MM.1S (cell line): ENCODE data around the gene DOCK4.

Experiments
- CTCF ChIP-seq: fragments of 300-600 bp; sonication (generic); IDR thresholded peaks from 2 replicates; pipeline ENCODE4 v1.5.1; 2016; ENCODE audit warnings: antibody characterized with exemption, low read length, mixed read lengths
- EZH2 ChIP-seq: fragments of 300-600 bp; sonication (generic); optimal IDR thresholded peaks from 2 replicates; pipeline ENCODE3; 2017; ENCODE audit warnings: low read depth, mild to moderate bottlenecking, antibody characterized with exemption, low read length, mixed read lengths
- EZH2phosphoT487 ChIP-seq: fragments of 300-600 bp; sonication (generic); IDR thresholded peaks from 2 replicates; pipeline ENCODE4 v1.6.1; 2018; ENCODE audit warnings: antibody characterized with exemption, low read length

- TF ChIP-seq CTCF (no peak), EZH2phosphoT487 (no peak), EZH2 (no peak)
Measured at GRCh38 chr7:112254709-112255387, 48.6 kb upstream of the DOCK4 start.
